GM21619 (cell line): Measurements from ENCODE around the gene LCP1.

ENCODE experiments used
- ATAC-seq: cut with Tn5 transposase; IDR thresholded peaks from one replicate; pipeline ENCODE4 v1.9.1; 2021; ENCODE audit not compliant: unreplicated experiment

LCP1 gene

DNA sequence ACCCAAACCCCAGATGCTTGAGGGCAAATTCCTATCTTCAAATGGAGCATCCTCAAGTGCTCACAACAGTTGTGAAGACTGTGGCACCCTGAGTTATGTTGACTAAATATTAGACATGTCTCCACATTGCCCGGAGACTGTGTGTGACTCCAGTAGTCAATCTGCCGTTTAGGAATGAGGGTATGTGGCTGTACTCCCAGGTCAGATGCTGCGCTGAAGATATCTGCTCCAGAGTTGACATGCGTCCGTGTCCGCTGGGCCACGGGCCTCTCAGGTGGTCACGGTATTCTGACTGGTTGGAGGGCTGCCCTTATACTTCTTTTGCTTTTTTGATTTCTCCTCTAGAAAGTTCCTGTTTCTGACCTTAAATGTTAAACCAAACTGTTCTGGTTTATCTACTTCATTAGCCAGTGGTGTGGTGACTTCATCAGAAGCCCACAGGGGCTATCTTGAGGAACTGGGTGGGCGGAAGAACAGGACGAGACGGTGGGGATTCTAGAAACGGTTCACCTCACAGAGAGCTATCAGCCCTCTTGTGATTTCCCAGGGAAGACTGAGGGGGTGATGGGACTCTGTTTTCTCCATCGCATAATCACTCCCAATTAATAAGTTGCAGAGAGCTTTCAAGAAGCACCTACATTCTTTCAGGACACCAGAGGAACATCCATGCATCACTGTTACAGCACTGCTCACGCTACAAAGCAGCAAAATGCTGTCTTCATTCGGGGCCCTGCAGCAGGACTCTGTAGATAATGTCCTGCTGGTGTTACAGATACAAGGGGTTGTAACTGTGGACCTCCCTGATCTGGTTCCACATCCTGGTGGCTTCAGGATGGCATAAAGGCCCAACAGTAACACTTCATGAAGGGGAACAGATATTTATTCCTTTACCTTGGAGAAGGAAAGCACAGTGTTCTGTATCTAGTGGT, 1.3 kb upstream of the LCP1 start:
- no peak for ATAC-seq

DNA sequence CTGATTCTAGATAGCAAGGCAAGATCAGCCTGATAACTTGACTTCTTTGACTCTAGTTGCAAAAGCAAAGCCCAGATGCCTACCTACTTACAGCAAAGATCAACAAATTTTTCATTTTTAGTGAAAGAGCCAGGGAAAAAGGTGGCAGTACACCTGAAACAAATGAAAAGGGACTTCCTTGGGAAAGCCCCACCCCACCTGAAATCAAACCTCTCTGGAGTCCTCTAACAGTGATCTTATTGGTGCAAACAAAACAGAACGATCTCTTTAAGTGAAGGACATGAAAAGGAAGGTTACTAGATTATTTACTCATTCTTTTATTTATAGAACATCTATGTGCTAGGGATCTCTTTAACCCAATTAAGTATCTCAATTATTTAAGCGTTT, 507 bp upstream of the LCP1 start:
- ATAC-seq = no peak

DNA sequence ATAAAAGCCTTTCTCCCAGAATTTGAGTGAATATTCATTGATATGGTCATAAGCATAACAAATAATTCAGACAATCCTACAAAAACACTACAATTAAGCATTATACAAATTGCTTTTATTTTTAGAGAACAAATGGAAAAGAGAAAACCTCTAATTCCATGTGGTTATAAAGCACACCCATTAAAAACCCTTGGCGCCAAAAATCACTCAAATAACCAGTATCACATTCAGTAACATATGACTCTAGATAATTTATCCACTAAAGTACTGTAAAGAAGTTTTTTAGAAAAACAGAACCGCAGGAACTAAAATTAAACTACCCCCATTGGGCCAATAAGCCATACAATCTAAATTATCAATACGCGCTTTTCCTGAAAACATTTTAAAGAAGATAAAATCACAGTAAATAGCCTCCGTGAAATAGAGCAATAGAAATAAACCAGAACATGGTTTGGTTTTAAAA, 569 bp downstream of the LCP1 start:
- ATAC-seq = no peak

DNA sequence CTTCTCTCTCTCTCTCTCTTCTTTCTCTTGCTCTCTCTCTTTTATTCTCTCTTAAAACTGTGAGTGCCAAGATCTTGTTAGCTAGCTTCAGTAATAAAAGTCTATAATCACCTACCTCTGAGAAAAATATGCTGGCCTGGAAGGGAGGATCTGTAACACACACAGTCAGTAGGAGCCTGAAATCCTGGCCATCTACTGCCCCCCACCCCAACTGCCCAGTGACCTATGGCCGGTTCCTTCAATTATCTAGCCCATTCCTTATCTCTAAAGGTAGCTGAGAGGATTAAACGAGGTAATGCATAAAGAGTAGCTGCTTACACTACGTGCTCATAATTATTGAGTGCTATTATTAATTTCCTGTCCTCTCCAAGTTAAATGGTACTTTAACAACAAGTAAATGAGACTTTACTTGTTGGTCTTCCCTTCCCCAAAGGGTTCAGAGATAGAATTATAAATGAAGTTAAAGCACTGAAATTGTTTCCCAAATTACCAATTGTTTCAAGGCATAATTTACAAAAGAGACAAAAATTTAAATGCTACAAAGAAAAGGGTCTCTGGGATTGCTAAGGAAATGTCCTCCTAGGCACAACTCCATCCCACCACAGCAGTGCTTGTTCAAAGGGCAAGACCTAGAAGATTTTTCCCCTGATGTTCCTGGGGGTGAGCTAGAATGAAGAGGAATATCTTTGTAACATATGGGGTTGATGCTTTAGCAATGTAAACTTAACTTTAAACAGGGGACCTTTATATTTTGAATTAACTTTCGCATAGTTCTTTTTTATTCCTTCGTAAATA, 1.8 kb downstream of the LCP1 start:
- ATAC-seq = no peak

DNA sequence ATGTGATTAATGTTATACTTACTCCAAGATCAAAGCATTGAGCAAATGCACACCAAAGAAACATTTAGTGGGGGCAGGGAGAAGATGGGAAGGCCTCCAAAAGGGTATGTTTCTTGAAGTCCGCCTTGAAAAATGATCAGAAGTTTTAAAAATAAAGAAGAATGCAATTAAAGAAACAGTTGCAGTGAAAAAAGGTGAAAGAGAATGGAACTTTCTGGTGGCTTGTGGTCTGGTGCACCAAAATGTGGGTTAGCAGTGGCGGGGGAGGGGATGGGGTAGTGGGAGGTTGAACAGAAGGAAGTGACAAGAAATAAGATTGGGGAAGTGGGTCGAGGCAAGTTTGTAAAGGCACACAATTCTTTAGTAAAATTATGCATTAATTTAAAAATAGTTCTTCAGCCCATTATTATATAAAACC, 2.5 kb downstream of the LCP1 start:
- no peak for ATAC-seq

GRCh38 chr13:46178821-46179220, 3.2 kb downstream of the LCP1 start:
- ATAC-seq = no peak

GRCh38 chr13:46178143-46178542, 3.8 kb downstream of the LCP1 start:
- no peak for ATAC-seq

DNA sequence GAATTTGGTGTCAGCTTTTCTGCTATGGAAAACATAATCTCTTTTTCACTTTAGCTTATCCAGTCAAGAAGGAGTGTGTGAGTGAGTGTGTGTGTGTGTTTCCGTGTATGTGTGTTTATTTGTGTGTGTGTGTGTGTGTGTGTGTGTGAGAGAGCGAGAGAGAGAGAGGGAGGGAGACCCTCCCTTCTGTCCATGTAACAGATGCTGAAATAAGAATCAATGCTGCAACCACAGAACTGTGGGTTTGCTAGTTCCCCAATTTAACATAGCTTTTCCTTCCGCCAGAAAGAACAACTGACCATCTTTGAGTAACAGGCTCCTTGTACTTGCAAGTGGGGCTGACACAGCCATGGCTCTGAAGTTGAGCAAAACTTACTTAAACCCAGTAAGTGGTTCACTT, 5.2 kb downstream of the LCP1 start:
- peak; percentile 26 for ATAC-seq

GRCh38 chr13:46173656-46174055, 8.3 kb downstream of the LCP1 start:
- no peak for ATAC-seq

DNA sequence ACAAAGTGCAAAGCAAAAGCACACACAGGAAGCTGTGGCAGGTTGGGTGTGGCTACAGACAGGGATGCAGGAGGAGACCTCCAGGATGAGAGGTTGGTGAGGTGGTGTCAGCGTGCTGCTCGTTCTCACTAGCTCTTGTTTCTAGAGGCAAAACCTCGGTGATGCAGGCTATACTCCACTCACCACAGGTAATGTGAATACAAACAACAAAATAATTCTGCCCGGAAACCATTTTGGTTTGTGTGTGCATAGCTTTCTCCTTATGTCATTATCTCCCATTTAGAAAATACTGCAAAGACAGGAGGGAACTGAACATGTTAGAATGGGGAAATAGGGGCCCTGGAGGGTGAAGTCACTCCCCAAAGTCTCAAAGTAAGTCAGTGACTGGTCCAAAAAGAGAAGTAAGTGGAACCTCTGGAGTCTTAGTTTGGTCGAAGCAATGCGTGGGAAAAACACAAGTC, 9.4 kb downstream of the LCP1 start:
- no peak for ATAC-seq

DNA sequence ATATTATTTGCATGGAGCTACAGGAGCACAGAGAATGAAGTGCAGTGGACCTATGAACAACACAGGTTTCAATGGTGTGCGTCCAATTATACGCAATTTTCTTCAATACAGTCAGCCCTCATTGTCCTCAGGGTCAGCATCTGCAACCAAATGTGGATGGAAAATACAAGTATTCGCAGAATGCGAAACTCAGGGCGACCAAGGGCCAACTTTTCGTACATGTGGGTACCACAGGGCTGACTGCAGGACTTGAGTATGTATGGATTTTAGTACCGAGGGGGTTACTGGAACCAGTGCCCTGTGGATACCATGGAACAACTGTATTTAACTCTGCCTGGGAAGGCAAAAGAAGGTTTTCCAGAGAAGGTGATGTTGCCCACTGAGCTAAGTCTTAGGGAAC, 10.2 kb downstream of the LCP1 start:
- ATAC-seq = no peak

DNA sequence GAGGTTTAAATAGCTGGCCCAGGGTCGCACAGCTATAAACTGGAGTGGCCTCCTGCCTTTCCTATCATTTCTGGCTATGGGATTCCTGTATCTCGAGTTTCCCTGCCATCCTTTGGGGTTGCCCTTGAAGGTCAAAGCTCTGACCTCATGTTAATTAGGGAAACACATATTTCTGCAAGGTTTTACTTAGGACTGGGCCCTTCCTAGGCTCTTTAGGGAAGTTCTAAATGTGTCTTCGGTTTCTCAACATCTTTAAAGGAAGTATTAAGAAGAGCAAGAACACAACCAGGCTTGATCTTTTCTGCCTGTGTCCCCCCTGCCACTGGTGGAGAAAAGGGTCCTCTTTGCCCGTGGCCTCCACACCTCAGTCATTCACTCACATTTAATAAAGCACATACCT, 10.8 kb downstream of the LCP1 start:
- ATAC-seq = no peak

GRCh38 chr13:46170687-46171086, 11.3 kb downstream of the LCP1 start:
- no peak for ATAC-seq

DNA sequence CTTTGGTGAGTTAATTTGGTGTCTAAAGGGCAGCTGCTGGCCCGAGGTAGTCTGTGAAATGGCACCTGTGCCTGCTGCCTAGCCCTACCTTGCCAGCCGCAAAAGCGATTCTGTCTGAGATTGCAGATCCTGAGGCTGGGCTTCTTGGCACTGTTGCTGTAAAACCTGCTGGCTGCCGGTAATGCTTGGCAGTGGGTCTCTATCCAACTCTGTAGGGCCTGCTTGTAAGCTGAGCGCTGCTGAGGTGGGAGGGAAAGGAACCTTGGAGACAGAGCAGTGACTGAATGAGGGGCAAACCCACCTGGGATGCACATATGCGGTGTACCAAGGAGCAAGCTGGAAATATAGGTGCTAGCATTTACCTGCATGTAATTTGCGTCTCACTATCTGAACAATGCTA, 11.7 kb downstream of the LCP1 start:
- no peak for ATAC-seq

DNA sequence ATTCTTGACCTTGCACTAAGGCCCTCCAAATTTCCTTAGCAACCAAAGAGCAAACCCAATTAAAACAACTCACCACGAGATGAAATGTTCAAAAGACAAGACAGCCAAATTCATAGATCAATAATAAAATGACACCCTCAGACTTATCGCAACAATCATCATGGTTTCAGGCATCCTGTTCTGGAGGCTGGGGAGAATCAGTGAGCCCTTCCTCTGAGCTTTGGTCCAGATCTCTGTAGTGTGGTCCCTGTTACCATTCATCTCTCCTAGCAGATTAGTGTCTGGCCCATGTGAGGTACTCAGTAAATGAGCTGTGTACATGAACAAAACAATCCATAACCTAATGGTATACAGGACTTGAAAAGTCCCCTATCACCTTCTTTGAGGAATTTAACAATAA, 12.2 kb downstream of the LCP1 start:
- no peak for ATAC-seq

GRCh38 chr13:46168783-46169182, 13.2 kb downstream of the LCP1 start:
- ATAC-seq = no peak

DNA sequence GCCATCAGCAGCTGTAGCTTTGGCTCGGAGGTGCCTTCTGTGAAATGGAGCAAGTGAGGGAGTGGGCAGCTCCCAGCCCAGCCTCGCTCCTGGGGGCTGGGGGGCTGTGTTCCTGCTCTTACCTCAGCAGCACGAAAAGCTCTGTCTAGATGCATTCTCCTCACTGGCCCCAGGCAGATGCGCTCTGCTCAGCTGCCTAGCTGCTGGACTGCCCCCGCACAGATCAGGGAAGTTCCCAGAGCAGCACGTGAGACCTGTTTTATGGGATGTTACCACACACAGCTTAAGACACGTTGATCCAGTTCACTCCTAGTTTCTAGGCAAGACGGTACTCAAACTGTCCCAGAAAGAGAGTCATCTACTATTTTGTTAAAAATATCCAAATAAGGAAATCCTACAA, 13.6 kb downstream of the LCP1 start:
- ATAC-seq = peak; percentile 32

- no peak for ATAC-seq
Observed at GRCh38 chr13:46166947-46167610, 14.9 kb downstream of the LCP1 start.

DNA sequence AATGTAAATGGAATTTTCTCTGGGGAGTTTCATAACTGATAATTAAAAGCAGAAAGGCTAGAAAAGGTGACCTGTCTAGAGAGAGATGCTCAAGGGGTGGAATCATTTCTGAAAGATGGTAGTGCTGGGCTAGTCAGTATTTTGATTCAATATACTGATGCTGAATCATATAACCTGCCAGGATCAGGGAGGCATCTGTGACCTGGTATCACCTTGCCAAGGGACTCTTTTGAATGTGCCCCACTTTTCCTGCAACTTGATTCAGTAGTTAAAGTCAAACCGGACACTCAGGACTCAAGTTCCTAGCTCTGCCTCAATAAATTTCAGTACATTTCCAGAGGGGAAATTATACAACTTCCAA, 15.8 kb downstream of the LCP1 start:
- no peak for ATAC-seq

- peak; percentile 46 for ATAC-seq
Observed at GRCh38 chr13:46165485-46166223, 16.3 kb downstream of the LCP1 start.

- ATAC-seq = no peak
Observed at GRCh38 chr13:46164661-46165060, 17.3 kb downstream of the LCP1 start.
